ENCODE results near the gene BCS1L.
"Not testable (repeated sequence)": the region's sequence is repeated elsewhere in the genome, so short reads cannot be mapped to it uniquely, and the experiment has no call there.

The BCS1L gene

GRCh38 chr2:218679119-218679518, 19.6 kb downstream of the BCS1L start:
- Histone ChIP-seq H3K36me3 (replicated peaks) (peaks cover 11% of the 10 kb centered on the region), H3K27me3 (replicated peaks) (no peaks in the 10 kb centered on the region), H3K4me3 (ENCODE audit: low read depth, low read length) (no peak overlapping the region), H3K27ac (no peak overlapping the region)
- TF ChIP-seq, protein P1, sequence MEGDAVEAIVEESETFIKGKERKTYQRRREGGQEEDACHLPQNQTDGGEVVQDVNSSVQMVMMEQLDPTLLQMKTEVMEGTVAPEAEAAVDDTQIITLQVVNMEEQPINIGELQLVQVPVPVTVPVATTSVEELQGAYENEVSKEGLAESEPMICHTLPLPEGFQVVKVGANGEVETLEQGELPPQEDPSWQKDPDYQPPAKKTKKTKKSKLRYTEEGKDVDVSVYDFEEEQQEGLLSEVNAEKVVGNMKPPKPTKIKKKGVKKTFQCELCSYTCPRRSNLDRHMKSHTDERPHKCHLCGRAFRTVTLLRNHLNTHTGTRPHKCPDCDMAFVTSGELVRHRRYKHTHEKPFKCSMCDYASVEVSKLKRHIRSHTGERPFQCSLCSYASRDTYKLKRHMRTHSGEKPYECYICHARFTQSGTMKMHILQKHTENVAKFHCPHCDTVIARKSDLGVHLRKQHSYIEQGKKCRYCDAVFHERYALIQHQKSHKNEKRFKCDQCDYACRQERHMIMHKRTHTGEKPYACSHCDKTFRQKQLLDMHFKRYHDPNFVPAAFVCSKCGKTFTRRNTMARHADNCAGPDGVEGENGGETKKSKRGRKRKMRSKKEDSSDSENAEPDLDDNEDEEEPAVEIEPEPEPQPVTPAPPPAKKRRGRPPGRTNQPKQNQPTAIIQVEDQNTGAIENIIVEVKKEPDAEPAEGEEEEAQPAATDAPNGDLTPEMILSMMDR (IDR thresholded peaks at IDR 0.05; ENCODE audit: low read depth, low read length, missing control alignments), result no peak
- in situ Hi-C loops (cut with HindIII; ENCODE audit: low pct_ligation_motif_present, low sequenced_read_pairs), result no loop called here
- DNase-seq, result no peak

GRCh38 chr2:218680061-218680460, 20.6 kb downstream of the BCS1L start:
- DNase-seq, result no peak
- in situ Hi-C loops (cut with HindIII; ENCODE audit: low pct_ligation_motif_present, low sequenced_read_pairs), result no loop called here

GRCh38 chr2:218687400-218688060, 28.0 kb downstream of the BCS1L start:
- H3K27me3 ChIP-seq (replicated peaks); H3K27ac ChIP-seq; in situ Hi-C loops (cut with HindIII; ENCODE audit: low pct_ligation_motif_present, low sequenced_read_pairs); H3K4me3 ChIP-seq (ENCODE audit: low read depth, low read length): not testable (repeated sequence)
- DNase-seq, result peak; percentile 76
- peaks cover 23% of the 10 kb centered on the region for H3K36me3 ChIP-seq (replicated peaks)
- TF ChIP-seq, protein P1 (IDR thresholded peaks at IDR 0.05; ENCODE audit: low read depth, low read length, missing control alignments), result peak; percentile 92

More at GRCh38 chr2:218680061-218680460, 20.6 kb downstream of the BCS1L start:
- H3K27me3 ChIP-seq (replicated peaks), result no peaks in the 10 kb centered on the region
- TF ChIP-seq, protein P1 (IDR thresholded peaks at IDR 0.05; ENCODE audit: low read depth, low read length, missing control alignments), result no peak
- peaks cover 15% of the 10 kb centered on the region for H3K36me3 ChIP-seq (replicated peaks)
- H3K27ac ChIP-seq, result no peak overlapping the region
- no peak overlapping the region for H3K4me3 ChIP-seq (ENCODE audit: low read depth, low read length)

- Histone ChIP-seq H3K27ac (no peak overlapping the region), H3K36me3 (replicated peaks) (peaks cover 34% of the 10 kb centered on the region), H3K27me3 (replicated peaks) (no peaks in the 10 kb centered on the region), H3K4me3 (ENCODE audit: low read depth, low read length) (no peak overlapping the region)
- no peak for DNase-seq
- TF ChIP-seq, protein P1 (IDR thresholded peaks at IDR 0.05; ENCODE audit: low read depth, low read length, missing control alignments), result no peak
- in situ Hi-C loops (cut with HindIII; ENCODE audit: low pct_ligation_motif_present, low sequenced_read_pairs), result no loop called here
Observed at GRCh38 chr2:218691234-218691633, 31.8 kb downstream of the BCS1L start.

DNA sequence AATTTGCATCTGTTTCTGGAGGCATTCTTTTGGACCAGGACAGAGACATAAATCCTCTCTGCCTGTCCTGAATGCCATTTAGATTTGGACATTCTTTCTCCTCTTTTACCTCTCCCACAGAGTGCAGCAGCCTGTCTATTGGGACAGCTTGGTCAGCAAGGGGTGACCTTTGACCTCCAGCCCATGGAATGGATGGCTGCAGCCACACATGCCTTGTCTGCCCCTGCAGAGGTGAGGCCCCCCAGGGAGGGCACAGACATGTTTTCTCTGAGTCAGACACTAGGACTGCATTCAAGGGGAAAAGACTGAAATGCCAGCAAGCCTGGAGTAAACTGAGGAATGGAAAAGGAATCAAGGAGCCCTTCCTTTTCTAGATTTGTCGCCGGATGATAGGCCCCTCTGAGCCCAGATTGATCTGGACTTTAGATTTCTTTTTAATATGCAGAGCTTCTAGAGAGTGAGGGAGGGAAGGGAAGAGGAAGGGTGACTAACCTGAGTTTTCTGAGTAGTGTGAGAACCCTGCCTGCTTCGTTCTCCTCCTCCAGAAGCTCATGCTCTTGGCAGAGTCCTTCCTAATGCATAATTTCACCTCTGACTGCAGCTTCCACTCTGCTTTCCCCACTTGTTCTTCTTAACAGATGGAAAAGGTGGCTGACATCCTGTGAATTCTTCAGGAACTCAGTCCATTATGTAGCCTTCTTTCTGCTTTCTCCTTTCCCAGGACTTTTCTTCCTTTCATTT, 35.1 kb downstream of the BCS1L start:
- in situ Hi-C loops (cut with HindIII; ENCODE audit: low pct_ligation_motif_present, low sequenced_read_pairs), result no loop called here
- peak; percentile 30 for DNase-seq
- TF ChIP-seq, protein P1 (IDR thresholded peaks at IDR 0.05; ENCODE audit: low read depth, low read length, missing control alignments), result no peak
- no peaks in the 10 kb centered on the region for H3K27me3 ChIP-seq (replicated peaks)
- H3K27ac ChIP-seq, result no peak overlapping the region
- H3K36me3 ChIP-seq (replicated peaks), result peaks cover 38% of the 10 kb centered on the region
- no peak overlapping the region for H3K4me3 ChIP-seq (ENCODE audit: low read depth, low read length)
